H1 (cell line): ENCODE results near the gene HMMR. TPM values are rescaled to one million over a fixed set of nuclear protein-coding genes. Genes with fewer than 3 reads are reported as not detected.

Experiments used
- CTCF ChIA-PET: fragments of 300-600 bp; sonication (Branson Sonifier 250); formaldehyde crosslinking; loops from one replicate; lab custom pipeline; 2021; ENCODE audit not compliant: partially characterized antibody; lab: Charles Lee
- POLR2A ChIA-PET: fragments of 300-600 bp; sonication (Branson Sonifier 250); formaldehyde crosslinking; loops from one replicate; lab custom pipeline; 2021; ENCODE audit warnings: inconsistent platforms; ENCODE audit not compliant: partially characterized antibody; lab: Charles Lee
- DNase-seq, 2 experiments: peaks; one replicate each; pipeline versions ENCODE4 v3.0.0 to v3.0.0-alpha.2; 2010 to 2022; ENCODE audit warnings: low spot score in 2 of 2, low read depth in 1 of 2, mixed read lengths in 1 of 2
- FAIRE-seq: peaks from 2 replicates; lab custom pipeline; 2011; peaks lifted over from hg19 to GRCh38; lab: Jason Lieb, UNC
- H2AFZ ChIP-seq: 2 replicates; pipeline ENCODE4 v1.8.1; 2012; ENCODE audit warnings: low read length, inconsistent platforms
- H2AK5ac ChIP-seq: 2 replicates; pipeline ENCODE4 v1.6.1; 2013; ENCODE audit warnings: low read depth, low read length
- H2BK120ac ChIP-seq: replicated peaks from 2 replicates; pipeline ENCODE3; 2013; ENCODE audit warnings: low read depth, low read length, inconsistent platforms
- H2BK12ac ChIP-seq: 2 replicates; pipeline ENCODE4 v1.6.1; 2013; ENCODE audit warnings: low read depth, low read length
- H2BK15ac ChIP-seq: 2 replicates; pipeline ENCODE4 v1.6.1; 2013; ENCODE audit warnings: low read length
- H2BK20ac ChIP-seq: 2 replicates; pipeline ENCODE4 v1.6.1; 2013; ENCODE audit warnings: low read length
- H2BK5ac ChIP-seq: 2 replicates; pipeline ENCODE4 v1.6.1; 2013; ENCODE audit warnings: low read depth, low read length
- H3K14ac ChIP-seq: 2 replicates; pipeline ENCODE4 v1.6.1; 2013; ENCODE audit warnings: inconsistent platforms; ENCODE audit not compliant: insufficient read length
- H3K18ac ChIP-seq: 2 replicates; pipeline ENCODE4 v1.6.1; 2013; ENCODE audit warnings: low read length; ENCODE audit errors: extremely low read depth
- H3K23ac ChIP-seq: 2 replicates; pipeline ENCODE4 v1.6.1; 2013; ENCODE audit warnings: inconsistent platforms; ENCODE audit not compliant: insufficient read length
- H3K23me2 ChIP-seq: 2 replicates; pipeline ENCODE4 v1.6.1; 2013; ENCODE audit warnings: low read depth, low read length
- H3K27ac ChIP-seq: 2 replicates; pipeline ENCODE4 v1.6.1; 2011; ENCODE audit warnings: low read depth, low read length, inconsistent platforms
- H3K27me3 ChIP-seq, 4 experiments: replicated peaks in 1 of 4; 1 replicate in 1 of 4; 2 replicates in 3 of 4; pipeline versions ENCODE4 v1.6.1 to v1.8.1; 2011 to 2013; ENCODE audit warnings: low read length in 3 of 4, mild to moderate bottlenecking in 3 of 4, inconsistent platforms in 2 of 4, mixed read lengths in 2 of 4, moderate library complexity in 1 of 4; ENCODE audit not compliant: control insufficient read depth in 3 of 4, insufficient read depth in 3 of 4; ENCODE audit errors: extremely low read depth in 1 of 4
- H3K36me3 ChIP-seq, 4 experiments: 2 replicates each; pipeline versions ENCODE4 v1.6.1 to v1.8.1; 2011 to 2013; ENCODE audit warnings: mild to moderate bottlenecking in 4 of 4, low read length in 3 of 4, moderate library complexity in 2 of 4, control low read depth in 1 of 4, inconsistent platforms in 1 of 4; ENCODE audit not compliant: insufficient read depth in 4 of 4, control insufficient read depth in 2 of 4
- H3K4ac ChIP-seq: replicated peaks from 2 replicates; pipeline ENCODE3; 2013; ENCODE audit warnings: low read length, low read depth, mixed read lengths, inconsistent platforms; ENCODE audit not compliant: insufficient read length
- H3K4me1 ChIP-seq, 4 experiments: replicated peaks in 1 of 4; 1 replicate in 1 of 4; 2 replicates in 3 of 4; pipeline versions ENCODE4 v1.6.1 to v1.8.1; 2011 to 2013; ENCODE audit warnings: low read length in 3 of 4, inconsistent platforms in 2 of 4, mixed read lengths in 1 of 4; ENCODE audit not compliant: insufficient read depth in 4 of 4, control insufficient read depth in 3 of 4
- H3K4me2 ChIP-seq, 2 experiments: 2 replicates each; pipeline versions ENCODE4 v1.6.1 to v1.8.1; 2011 to 2013; ENCODE audit warnings: low read depth in 2 of 2, low read length in 2 of 2, control low read depth in 1 of 2, inconsistent platforms in 1 of 2, mild to moderate bottlenecking in 1 of 2; ENCODE audit not compliant: insufficient read depth in 1 of 2
- H3K4me3 ChIP-seq, 4 experiments: fragments of 200-600, 300-600 bp in 1 of 4; sonication (generic), shearing (Covaris generic), sonication (Bioruptor Twin) in 1 of 4; 2 replicates each; pipeline versions ENCODE4 v1.5.1 to v1.8.1; 2011 to 2016; ENCODE audit warnings: low read length in 4 of 4, low read depth in 3 of 4, control low read depth in 2 of 4, inconsistent platforms in 2 of 4, mild to moderate bottlenecking in 2 of 4, mixed read lengths in 1 of 4, moderate library complexity in 1 of 4; ENCODE audit not compliant: insufficient read depth in 2 of 4; ENCODE audit errors: extremely low read depth in 1 of 4
- H3K56ac ChIP-seq: replicated peaks from 2 replicates; pipeline ENCODE3; 2013; ENCODE audit warnings: low read depth, mild to moderate bottlenecking, mixed read lengths, low read length, inconsistent platforms; ENCODE audit not compliant: insufficient read length
- H3K79me1 ChIP-seq: 2 replicates; pipeline ENCODE4 v1.6.1; 2013; ENCODE audit warnings: low read depth, low read length, control low read depth
- H3K79me2 ChIP-seq, 2 experiments: 2 replicates each; pipeline versions ENCODE4 v1.6.1 to v1.8.1; 2012 to 2013; ENCODE audit warnings: low read length in 2 of 2, mild to moderate bottlenecking in 2 of 2, inconsistent platforms in 1 of 2; ENCODE audit not compliant: insufficient read depth in 2 of 2, control insufficient read depth in 1 of 2
- H3K9ac ChIP-seq, 4 experiments: replicated peaks in 1 of 4; 1 replicate in 1 of 4; 2 replicates in 3 of 4; pipeline versions ENCODE4 v1.6.1 to v1.8.1; 2011 to 2013; ENCODE audit warnings: low read depth in 3 of 4, low read length in 3 of 4, control low read depth in 2 of 4, mild to moderate bottlenecking in 2 of 4, moderate library complexity in 2 of 4, inconsistent platforms in 1 of 4; ENCODE audit errors: extremely low read depth in 1 of 4
- H3K9me3 ChIP-seq, 2 experiments: 2 replicates each; pipeline versions ENCODE4 v1.6.1 to v1.8.1; 2012 to 2013; ENCODE audit warnings: mild to moderate bottlenecking in 2 of 2, moderate library complexity in 2 of 2, control low read depth in 1 of 2, inconsistent platforms in 1 of 2, low read depth in 1 of 2, low read length in 1 of 2, mixed read lengths in 1 of 2; ENCODE audit not compliant: insufficient read depth in 2 of 2
- H4K20me1 ChIP-seq, 2 experiments: replicated peaks in 1 of 2; 2 replicates each; pipeline versions ENCODE3 to v1.8.1; 2011 to 2013; ENCODE audit warnings: inconsistent platforms in 2 of 2, low read length in 2 of 2, mild to moderate bottlenecking in 1 of 2; ENCODE audit not compliant: insufficient read depth in 2 of 2, control insufficient read depth in 1 of 2
- H4K5ac ChIP-seq: 2 replicates; pipeline ENCODE4 v1.6.1; 2013; ENCODE audit warnings: low read length, low read depth, mixed read lengths, inconsistent platforms; ENCODE audit not compliant: insufficient read length
- H4K8ac ChIP-seq: 2 replicates; pipeline ENCODE4 v1.8.0; 2013; ENCODE audit warnings: mild to moderate bottlenecking, moderate library complexity, low read length, inconsistent platforms; ENCODE audit not compliant: insufficient read depth; ENCODE audit errors: extremely low read depth
- H4K91ac ChIP-seq: replicated peaks from 2 replicates; pipeline ENCODE3; 2013; ENCODE audit warnings: low read length, mixed read lengths, inconsistent platforms; ENCODE audit not compliant: insufficient read length
- ATF3 ChIP-seq: IDR thresholded peaks from 2 replicates; pipeline ENCODE4 v1.6.1; 2011; ENCODE audit warnings: low read depth, mild to moderate bottlenecking, low read length; ENCODE audit not compliant: insufficient read depth
- CBX5 ChIP-seq: fragments of 300-800, 300-1000 bp; sonication (generic); IDR thresholded peaks from 2 replicates; pipeline ENCODE4 v1.7.1; 2016; ENCODE audit warnings: antibody characterized with exemption, low read length, low read depth
- CHD2 ChIP-seq: IDR thresholded peaks from 2 replicates; pipeline ENCODE4 v1.6.1; 2012; ENCODE audit warnings: low read length, improper control_type of control experiment
- GABPA ChIP-seq: IDR thresholded peaks from 2 replicates; pipeline ENCODE4 v1.6.1; 2011; ENCODE audit warnings: mild to moderate bottlenecking, low read length, moderate library complexity, borderline replicate concordance; ENCODE audit not compliant: insufficient read depth
- JUN ChIP-seq: IDR thresholded peaks from 2 replicates; pipeline ENCODE4 v1.6.1; 2011; ENCODE audit warnings: low read depth, mild to moderate bottlenecking, improper control_type of control experiment, low read length
- MAFK ChIP-seq: IDR thresholded peaks from 2 replicates; pipeline ENCODE4 v1.6.1; 2012; ENCODE audit warnings: low read depth, mild to moderate bottlenecking, improper control_type of control experiment, low read length
- USF2 ChIP-seq: IDR thresholded peaks from 2 replicates; pipeline ENCODE4 v1.6.1; 2011; ENCODE audit warnings: low read length, improper control_type of control experiment
- WGBS, 2 experiments: shearing (Covaris generic) in 1 of 2; methylation state at CpG; one replicate each; pipeline versions ENCODE4 v1.1.6 to v1.1.7; 2013 to 2015; ENCODE audit warnings: low lambda C conversion rate in 2 of 2, mixed read lengths in 2 of 2, inconsistent platforms in 1 of 2, low coverage in 1 of 2, missing lambda C conversion rate in 1 of 2; ENCODE audit not compliant: insufficient replicate concordance in 2 of 2, insufficient coverage in 1 of 2, insufficient read length in 1 of 2; ENCODE audit errors: extremely low coverage in 1 of 2, missing lambda C conversion rate in 1 of 2; 5-methylcytosine and 5-hydroxymethylcytosine counted together
- polyA plus RNA-seq, 7 experiments: library from polyadenylated mRNA; depleted of rRNA in 3 of 7; stranded (reverse) in 5 of 7; unstranded in 2 of 7; fragments of >200 nt in 5 of 7; fragments of 200-250 nt in 2 of 7; gene quantifications; 1 replicate in 5 of 7; 2 replicates in 1 of 7; 4 replicates in 1 of 7; pipeline versions ENCODE4 v1.2.1 to v1.2.3, GENCODE V29; 2011 to 2013; ENCODE audit warnings: missing spikeins in 2 of 7, mixed read lengths in 2 of 7
- total RNA-seq: library from RNA; stranded (reverse); fragmentation: NEBNext Ultra II Directional; extraction: Animal tissue kit (Norgen Biotek cat#: 25700); gene quantifications from 2 replicates; pipeline ENCODE4 v1.2.1, GENCODE V29; 2021

The HMMR gene
- total and polyA plus RNA-seq, 2 of the 8 experiments (the other 6 are each of a cell fraction or from before 2014, with no cell fraction given): 17.5 to 77.3 TPM

- no peak overlapping the region for H3K23ac ChIP-seq
- no peak overlapping the region for H3K4me2 ChIP-seq
- no peak overlapping the region for H3K14ac ChIP-seq
- FAIRE-seq: no peak
- TF ChIP-seq MAFK (no peak), GABPA (no peak), ATF3 (no peak), CBX5 (no peak), CHD2 (no peak), JUN (no peak), USF2 (no peak)
- TF ChIP-seq, all 59 proteins: peak for 0
- peaks cover 8 to 20% of the 10 kb centered on the region in 2 experiments for H4K20me1 ChIP-seq
- ChIA-PET CTCF (interaction anchor here (0.6 to 0.8 kb wide), 2 partner anchors 14 to 43 kb away, joined by 3 to 4 read pairs; no protein-coding TSS in a partner anchor), POLR2A (interaction anchor here (1.5 to 2.7 kb wide), 3 partner anchors 9 to 74 kb away, joined by 4 to 13 read pairs (median 5); partner anchors contain the start of genes HMMR and NUDCD2)
- no peak overlapping the region for H2AFZ ChIP-seq
- no peak overlapping the region for H2AK5ac ChIP-seq
- H3K56ac ChIP-seq: no peak overlapping the region
- H3K9me3 ChIP-seq: no peaks in the 10 kb centered on the region
- no peak overlapping the region for H4K91ac ChIP-seq
- no peak overlapping the region for H2BK12ac ChIP-seq
- no peak overlapping the region for H3K4ac ChIP-seq
- DNase-seq: no peak
- no peak overlapping the region for H3K9ac ChIP-seq
- WGBS, 2 experiments: 93% methylated on average over 5 of the region's 5 CpGs; no CpG with 5 or more reads in 1 of the 2 experiments
- peaks cover 0 to 3% (median 0%) of the 10 kb centered on the region in 4 experiments; a peak in 2 of 7 replicates for H3K4me1 ChIP-seq
- H3K18ac ChIP-seq: no peak overlapping the region
- H2BK20ac ChIP-seq: no peak overlapping the region
- peaks cover 13 to 66% of the 10 kb centered on the region in 2 experiments for H3K79me2 ChIP-seq
- H4K5ac ChIP-seq: no peak overlapping the region
- no peak overlapping the region for H4K8ac ChIP-seq
- H2BK120ac ChIP-seq: no peak overlapping the region
- H3K27me3 ChIP-seq: no peaks in the 10 kb centered on the region
- H3K36me3 ChIP-seq: peaks cover 9 to 59% (median 47%) of the 10 kb centered on the region in 4 experiments
- H3K23me2 ChIP-seq: no peaks in the 10 kb centered on the region
- no peaks in the 10 kb centered on the region for H3K79me1 ChIP-seq
- H3K4me3 ChIP-seq: no peak overlapping the region
- H2BK15ac ChIP-seq: no peak overlapping the region
- H3K27ac ChIP-seq: no peak overlapping the region
- H2BK5ac ChIP-seq: no peak overlapping the region
Measured at GRCh38 chr5:163512526-163512925, 52.1 kb downstream of the HMMR start.
